Inferior parietal cortex (tissue), 1 donor: ENCODE measurements around the gene TIMM50.

ENCODE experiments used
- DNase-seq: peaks from one replicate; pipeline ENCODE4 v3.0.0-alpha.2; 2016; ENCODE audit errors: extremely low spot score

Gene TIMM50

GRCh38 chr19:39500543-39500942 is 19.9 kb downstream of the TIMM50 start:
- DNase-seq = no peak

DNA sequence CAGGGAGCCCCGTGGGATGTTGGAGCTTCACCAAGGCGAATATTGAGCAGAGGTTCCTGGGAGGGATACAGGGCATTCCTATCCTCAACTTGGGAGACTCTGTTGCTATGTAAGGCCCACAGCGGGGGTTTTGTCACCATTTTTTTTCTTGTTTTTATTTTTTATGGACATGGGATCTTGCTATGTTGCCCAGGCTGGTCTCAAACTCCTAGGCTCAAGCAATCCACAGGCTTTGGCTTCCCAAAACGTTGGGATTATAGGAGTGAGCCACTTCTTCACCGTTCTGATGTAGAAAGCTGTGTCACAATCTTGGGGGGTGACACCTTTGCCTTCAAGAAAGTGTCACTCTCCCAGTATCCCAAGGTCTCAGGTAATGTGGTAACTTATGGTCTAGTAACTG is 20.7 kb downstream of the TIMM50 start:
- DNase-seq = no peak

GRCh38 chr19:39502640-39503417 is 22.2 kb downstream of the TIMM50 start:
- peak; percentile 3 for DNase-seq

DNA sequence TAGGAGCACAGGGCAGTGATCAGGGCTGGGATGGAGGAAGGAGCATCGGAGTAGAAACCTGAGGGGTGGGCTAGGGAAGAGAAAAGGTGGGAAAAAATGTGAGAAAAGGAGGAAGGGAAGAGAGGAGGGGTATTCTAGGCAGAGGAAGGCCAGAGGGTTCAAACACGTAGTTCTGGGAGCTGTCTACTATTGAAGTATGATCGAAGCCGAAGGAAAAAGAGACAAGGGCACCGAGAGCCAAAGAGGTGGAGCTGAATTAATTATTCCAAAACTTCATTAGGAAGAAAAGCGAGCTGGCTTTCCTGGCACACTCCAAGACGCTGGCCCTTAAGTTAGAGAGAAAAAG is 25.9 kb downstream of the TIMM50 start:
- no peak for DNase-seq

GRCh38 chr19:39506944-39507714 is 26.5 kb downstream of the TIMM50 start:
- peak; percentile 37 for DNase-seq

DNA sequence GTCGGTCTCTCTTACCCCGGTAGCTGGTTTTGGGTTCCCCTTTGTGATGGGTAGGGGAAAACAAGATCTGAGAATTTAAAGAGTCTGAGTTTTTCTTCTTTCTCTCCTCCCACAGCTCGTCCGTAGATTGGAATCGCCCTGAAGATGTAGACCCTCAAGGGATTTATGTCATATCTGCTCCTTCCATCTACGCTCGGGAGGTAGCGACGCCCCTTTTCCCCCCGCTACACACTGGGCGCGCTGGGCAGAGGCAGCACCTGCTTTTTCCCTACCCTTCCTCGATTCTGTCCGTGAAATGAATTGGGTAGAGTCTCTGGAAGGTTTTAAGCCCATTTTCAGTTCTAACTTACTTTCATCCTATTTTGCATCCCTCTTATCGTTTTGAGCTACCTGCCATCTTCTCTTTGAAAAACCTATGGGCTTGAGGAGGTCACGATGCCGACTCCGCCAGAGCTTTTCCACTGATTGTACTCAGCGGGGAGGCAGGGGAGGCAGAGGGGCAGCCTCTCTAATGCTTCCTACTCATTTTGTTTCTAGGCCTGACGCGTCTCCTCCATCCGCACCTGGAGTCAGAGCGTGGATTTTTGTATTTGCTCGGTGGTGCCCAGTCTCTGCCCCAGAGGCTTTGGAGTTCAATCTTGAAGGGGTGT is 27.2 kb downstream of the TIMM50 start:
- peak; percentile 4 for DNase-seq

GRCh38 chr19:39508629-39509028 is 28.0 kb downstream of the TIMM50 start:
- DNase-seq = no peak

- DNase-seq = no peak
Measured at GRCh38 chr19:39509233-39509632, 28.6 kb downstream of the TIMM50 start.

- DNase-seq = no peak
Measured at GRCh38 chr19:39512988-39513387, 32.4 kb downstream of the TIMM50 start.

- no peak for DNase-seq
Measured at GRCh38 chr19:39514840-39515550, 34.4 kb downstream of the TIMM50 start, which contains the start of gene SELENOV. Gene SELENOV (plus strand): TSS chr19:39515139. CDS start chr19:39515213, 74 bp downstream.

DNA sequence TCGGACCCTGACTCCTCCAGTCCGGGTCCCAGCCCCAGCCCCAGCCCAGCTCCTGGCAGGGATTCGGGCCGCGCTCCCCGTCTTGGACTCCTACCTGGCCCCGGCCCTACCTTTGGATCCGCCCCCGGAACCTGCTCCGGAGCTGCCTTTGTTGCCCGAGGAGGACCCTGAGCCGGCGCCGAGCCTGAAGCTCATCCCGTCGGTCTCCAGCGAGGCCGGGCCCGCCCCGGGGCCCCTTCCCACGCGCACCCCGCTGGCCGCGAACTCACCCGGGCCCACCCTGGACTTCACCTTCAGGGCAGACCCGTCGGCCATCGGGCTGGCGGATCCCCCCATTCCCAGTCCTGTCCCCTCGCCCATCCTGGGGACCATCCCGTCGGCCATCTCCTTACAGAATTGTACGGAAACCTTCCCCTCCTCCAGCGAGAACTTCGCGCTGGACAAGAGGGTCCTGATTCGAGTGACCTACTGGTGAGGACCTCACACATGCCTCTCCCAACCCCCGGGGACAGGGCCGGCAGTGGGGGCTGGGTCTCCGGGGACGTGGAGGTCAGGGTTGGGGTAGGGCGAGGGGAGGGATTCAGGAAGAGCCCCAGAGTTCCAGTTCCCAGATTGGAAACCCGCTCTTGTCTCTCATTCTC is 35.0 kb downstream of the TIMM50 start:
- no peak for DNase-seq

DNA sequence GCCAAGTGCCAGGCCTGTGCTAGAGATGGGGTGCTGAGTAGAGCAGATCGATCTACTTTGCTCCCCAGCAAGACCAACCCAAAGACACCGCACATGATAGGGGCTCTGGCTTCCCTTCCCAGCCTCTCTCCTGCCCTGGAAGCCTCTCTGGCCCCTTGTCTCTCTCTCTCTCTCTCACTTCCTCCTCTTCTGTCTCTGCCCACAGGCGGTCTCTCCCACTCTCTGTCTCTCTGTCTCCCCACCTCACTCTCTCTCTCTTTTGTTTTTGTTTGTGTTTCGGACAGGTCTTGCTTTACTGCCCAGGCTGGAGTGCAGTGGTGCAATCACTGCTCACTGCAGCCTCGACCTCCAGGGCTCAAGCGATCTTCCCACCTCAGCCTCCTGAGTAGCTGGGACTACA is 35.6 kb downstream of the TIMM50 start:
- no peak for DNase-seq

DNA sequence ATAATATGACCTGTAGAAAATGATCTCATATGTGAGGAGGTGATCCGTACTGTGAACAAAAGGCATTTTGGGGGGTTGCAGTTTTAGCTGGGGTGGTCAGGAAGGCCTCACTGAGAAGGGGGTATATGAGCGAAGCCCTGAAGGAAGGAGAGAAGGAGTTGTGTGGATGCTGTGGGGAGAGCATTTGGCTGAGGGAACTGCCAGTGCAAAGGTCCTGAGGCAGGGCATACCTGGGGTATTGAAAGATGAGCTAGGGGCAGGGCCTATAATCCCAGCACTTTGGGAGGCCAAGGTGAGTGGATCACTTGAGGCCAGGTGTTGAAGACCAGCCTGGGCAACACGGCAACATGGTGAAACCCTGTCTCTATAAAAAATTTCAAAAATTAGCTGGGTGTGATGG is 36.8 kb downstream of the TIMM50 start:
- DNase-seq = no peak

GRCh38 chr19:39518458-39518857 is 37.8 kb downstream of the TIMM50 start:
- no peak for DNase-seq

DNA sequence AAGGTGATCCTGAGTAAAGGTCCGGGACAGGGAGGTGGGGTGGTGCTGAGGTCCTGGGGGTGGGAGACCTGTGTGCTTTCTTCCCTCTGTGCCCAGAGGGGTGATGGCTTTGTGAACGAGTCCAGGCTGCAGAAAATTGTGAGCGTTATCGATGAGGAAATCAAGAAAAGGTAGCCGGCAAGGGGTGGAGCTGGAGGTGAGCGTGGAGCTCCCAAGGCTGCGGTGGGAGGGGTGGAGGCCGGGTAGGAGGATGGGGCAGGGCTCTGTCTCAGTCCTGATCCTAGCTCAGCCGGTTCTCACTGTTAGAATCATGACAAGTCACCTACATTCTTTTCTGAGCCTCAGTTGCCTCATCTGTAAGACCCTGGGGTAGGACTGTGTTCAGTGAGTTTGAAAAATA is 38.3 kb downstream of the TIMM50 start:
- no peak for DNase-seq

DNA sequence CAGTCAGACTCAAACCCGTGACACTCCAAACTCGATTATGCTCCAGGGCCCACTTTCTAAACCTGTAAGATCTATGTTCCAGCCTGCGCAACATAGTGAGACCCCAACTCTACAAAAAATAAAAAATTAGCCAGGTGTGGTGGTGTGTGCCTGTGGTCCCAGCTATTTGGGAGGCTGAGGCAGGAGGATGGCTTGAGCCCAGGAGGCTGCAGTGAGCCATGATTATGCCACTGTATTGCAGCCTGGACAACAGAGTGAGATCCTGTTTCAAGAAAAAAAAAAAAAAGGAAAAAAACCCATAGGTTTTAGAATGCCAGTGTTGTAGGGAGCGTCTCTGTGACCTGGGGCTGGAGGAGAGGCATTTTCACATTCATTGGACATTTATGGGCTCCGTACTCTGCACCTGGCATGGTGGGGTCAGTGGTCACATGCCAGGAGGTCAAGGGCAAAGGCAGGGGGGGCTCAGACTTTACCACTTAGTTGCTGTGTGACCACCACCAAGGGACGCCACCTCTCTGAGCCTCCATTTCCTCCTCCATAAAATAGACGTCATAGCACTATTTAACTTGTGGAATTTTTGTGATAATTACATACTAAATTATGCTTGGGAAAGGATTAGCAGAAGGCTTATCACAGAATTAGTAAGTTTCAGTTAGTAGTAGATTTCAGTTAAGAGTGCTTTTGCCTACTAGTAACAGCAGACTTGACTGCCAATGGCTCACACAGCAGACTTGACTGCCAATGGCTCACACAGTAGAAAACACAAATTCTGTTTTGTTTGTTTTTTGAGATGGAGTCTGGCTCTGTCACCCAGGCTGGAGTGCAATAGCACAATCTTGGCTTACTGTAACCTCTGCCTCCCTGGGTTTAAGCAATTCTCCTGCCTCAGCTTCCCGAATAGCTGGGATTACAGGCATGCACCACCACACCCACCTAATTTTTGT is 40.2 kb downstream of the TIMM50 start:
- DNase-seq = no peak

DNA sequence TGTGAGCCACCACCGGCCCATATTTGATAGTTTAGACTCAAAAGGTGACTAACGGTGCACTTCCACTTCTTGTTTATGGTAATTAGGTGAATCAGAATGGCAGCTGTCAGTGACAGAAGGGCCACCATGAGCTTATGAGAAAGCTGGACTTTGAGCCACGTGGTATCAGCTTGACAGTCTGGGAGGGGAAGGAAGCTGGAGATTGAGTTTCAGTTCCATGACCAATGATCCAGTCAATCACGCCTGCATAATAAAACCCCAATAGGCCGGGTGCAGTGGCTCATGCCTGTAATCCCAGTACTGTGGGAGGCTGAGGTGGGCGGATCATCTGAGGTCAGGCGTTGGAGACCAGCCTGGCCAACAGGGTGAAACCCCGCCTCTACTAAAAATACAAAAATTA is 43.9 kb downstream of the TIMM50 start:
- DNase-seq = no peak

DNA sequence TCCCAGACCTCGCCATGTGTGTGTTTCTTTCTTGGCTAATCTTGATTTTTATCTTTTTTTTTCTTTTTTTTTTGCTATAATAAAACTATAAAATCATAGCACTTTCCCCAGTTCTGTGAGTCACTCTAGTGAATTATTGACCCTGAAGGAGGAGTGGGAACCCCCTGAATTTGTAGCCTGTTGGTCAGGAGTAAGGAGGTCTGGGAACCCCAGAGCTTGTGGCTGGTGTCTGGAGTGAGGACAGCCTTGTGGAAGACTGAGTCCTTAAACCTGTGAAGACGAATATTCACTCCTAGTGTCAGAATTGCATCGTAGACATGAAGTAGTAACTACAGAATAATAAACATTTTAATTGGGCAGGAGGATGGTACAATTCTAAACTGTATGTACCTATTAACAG is 44.6 kb downstream of the TIMM50 start:
- no peak for DNase-seq

DNA sequence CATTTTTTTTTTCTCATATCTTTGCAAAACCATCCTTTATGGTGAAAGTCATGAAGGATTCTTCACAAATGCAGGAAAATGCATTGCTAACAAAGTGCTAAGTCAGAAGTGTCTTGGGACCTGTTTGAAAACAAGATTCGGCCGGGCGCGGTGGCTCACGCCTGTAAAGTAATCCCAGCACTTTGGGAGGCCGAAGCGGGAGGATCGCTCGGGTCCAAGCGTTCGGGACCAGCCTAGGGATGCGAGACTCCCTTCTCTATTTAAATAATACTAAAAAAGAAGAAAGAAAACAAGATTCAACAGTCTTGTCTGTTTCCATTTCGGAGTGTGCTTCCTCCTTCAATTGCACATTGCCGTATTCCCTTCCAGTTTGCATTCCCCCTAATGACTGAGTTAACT is 51.2 kb downstream of the TIMM50 start:
- no peak for DNase-seq

- DNase-seq = peak; percentile 98
Measured at GRCh38 chr19:39532233-39533002, 51.8 kb downstream of the TIMM50 start, which contains the start of gene EID2B. Gene EID2B (minus strand): TSS chr19:39532852. CDS start chr19:39532802, 50 bp downstream.
